ENCODE measurements around the gene EME2.

GRCh38 chr16:1752853-1753252, 19.8 kb upstream of the EME2 start:
- TF ChIP-seq CTCF (conservative IDR thresholded peaks at IDR 0.05 in 1 of 2, IDR thresholded peaks at IDR 0.05 in 1 of 2; ENCODE audit: extremely low read depth in 1 of 2, insufficient read depth in 1 of 2, low read depth in 1 of 2, low read length in 2 of 2): no peak
- no peak for TF ChIP-seq EZH2 (IDR thresholded peaks at IDR 0.05; ENCODE audit: borderline replicate concordance, low read length)
